ENCODE results near the gene CNOT8. TPM values are rescaled to one million over a fixed set of nuclear protein-coding genes. Genes with fewer than 3 reads are reported as not detected.

The CNOT8 gene
- total RNA-seq (2022; extraction: Qiagen RNA extraction) = 31.2 to 38.6 TPM (median 35.6 TPM) in 5 replicates

GRCh38 chr5:154858297-154858971, at the start of gene CNOT8:
Gene CNOT8, plus strand, starts transcription at chr5:154858627. Its CDS starts 4,652 bp downstream, at chr5:154863279.

GRCh38 chr5:154850255-154851062, 8.0 kb upstream of the CNOT8 start, which contains the start of gene FAXDC2:
Gene FAXDC2, minus strand, starts transcription at chr5:154850603. Its CDS starts 12,425 bp downstream, at chr5:154838178.

Other genes starting within 250 kb of the CNOT8 start
- gene LARP1, start 103.2 kb upstream of the CNOT8 start, total RNA-seq (2022; extraction: Qiagen RNA extraction) = 111 to 171 TPM (median 128 TPM) in 5 replicates
- gene FAXDC2, start 8.0 kb upstream of the CNOT8 start, total RNA-seq (2022; extraction: Qiagen RNA extraction) = 0.25 to 0.55 TPM (median 0.43 TPM) in 5 replicates
- gene GEMIN5, start 79.6 kb downstream of the CNOT8 start, total RNA-seq (2022; extraction: Qiagen RNA extraction) = 20.4 to 28.1 TPM (median 22.1 TPM) in 5 replicates
- gene MRPL22, start 82.4 kb downstream of the CNOT8 start, total RNA-seq (2022; extraction: Qiagen RNA extraction) = 38.0 to 63.7 TPM (median 61.8 TPM) in 5 replicates
- 0.02 to 0.06 TPM (median 0.03 TPM) in 4 of 5 replicates, not detected in the other for gene KIF4B, start 155.1 kb downstream of the CNOT8 start, total RNA-seq (2022; extraction: Qiagen RNA extraction)